Left lung (tissue), 10 donors: ENCODE data around the gene KIR3DL1. TPM values are rescaled to one million over a fixed set of nuclear protein-coding genes. Genes with fewer than 3 reads are reported as not detected.
"Not testable (repeated sequence)": the region's sequence is repeated elsewhere in the genome, so short reads cannot be mapped to it uniquely, and the experiment has no call there.

Experiments
- ATAC-seq: fragments of 200-7000 bp; cut with Tn5 transposase; one replicate; pipeline ENCODE4 v1.9.1; 2020; ENCODE audit warnings: moderate library complexity
- DNase-seq, 4 donors: peaks; one replicate each; pipeline ENCODE4 v3.0.0-alpha.2; 2013 to 2020
- H3K27ac ChIP-seq, 2 donors: fragments of 200-600 bp; sonication (generic) in 1 of 2; one replicate each; pipeline versions ENCODE4 v1.5.0 to v1.8.0; 2020 to 2021
- H3K27me3 ChIP-seq, 2 donors: fragments of 200-600 bp; sonication (generic) in 1 of 2; one replicate each; pipeline versions ENCODE4 v1.5.0 to v1.8.0; 2020 to 2021
- H3K36me3 ChIP-seq, 2 donors: fragments of 200-600 bp; sonication (generic) in 1 of 2; one replicate each; pipeline versions ENCODE4 v1.5.0 to v1.8.0; 2020 to 2021
- H3K4me1 ChIP-seq, 2 donors: fragments of 200-600 bp; one replicate each; pipeline ENCODE4 v1.8.0; 2021
- H3K4me3 ChIP-seq, 2 donors: fragments of 200-600 bp; sonication (generic) in 1 of 2; one replicate each; pipeline versions ENCODE4 v1.5.0 to v1.8.0; 2020 to 2021; ENCODE audit warnings: mild to moderate bottlenecking in 1 of 2
- H3K9me3 ChIP-seq, 2 donors: fragments of 200-600 bp; sonication (generic) in 1 of 2; one replicate each; pipeline versions ENCODE4 v1.5.0 to v1.8.0; 2020 to 2021
- CTCF ChIP-seq, 2 donors: fragments of 200-600 bp; sonication (generic) in 1 of 2; IDR thresholded peaks; one replicate each; pipeline versions ENCODE4 v1.5.0 to v1.8.0; 2021; ENCODE audit warnings: antibody characterized with exemption in 2 of 2
- intact Hi-C, 2 donors: fragments of 100-400 bp; cut with DNase I; formaldehyde crosslinking; loops; one replicate each; pipeline versions ENCODE4 v1.11.2 to v1.14.2; 2022
- polyA plus RNA-seq, 6 donors: library from polyadenylated mRNA; unstranded; fragments of 120-200 nt; gene quantifications; one replicate each; pipeline ENCODE4 v1.2.1, GENCODE V29; 2013; ENCODE audit not compliant: insufficient read length in 6 of 6
- total RNA-seq, 2 donors: library from RNA; stranded (reverse); fragmentation: NEBNext Ultra II Directional; extraction: Animal tissue kit (Norgen Biotek cat#: 25700); gene quantifications; one replicate each; pipeline ENCODE4 v1.2.1, GENCODE V29; 2021
- donor health status: DM: no; HTN: yes; CAD: no.
- donor health status: DM: no; HTN: no; CAD: no.

The KIR3DL1 gene
- total and polyA plus RNA-seq, 8 donors: 0.08 to 0.76 (median 0.15) TPM; not detected in 3

DNA sequence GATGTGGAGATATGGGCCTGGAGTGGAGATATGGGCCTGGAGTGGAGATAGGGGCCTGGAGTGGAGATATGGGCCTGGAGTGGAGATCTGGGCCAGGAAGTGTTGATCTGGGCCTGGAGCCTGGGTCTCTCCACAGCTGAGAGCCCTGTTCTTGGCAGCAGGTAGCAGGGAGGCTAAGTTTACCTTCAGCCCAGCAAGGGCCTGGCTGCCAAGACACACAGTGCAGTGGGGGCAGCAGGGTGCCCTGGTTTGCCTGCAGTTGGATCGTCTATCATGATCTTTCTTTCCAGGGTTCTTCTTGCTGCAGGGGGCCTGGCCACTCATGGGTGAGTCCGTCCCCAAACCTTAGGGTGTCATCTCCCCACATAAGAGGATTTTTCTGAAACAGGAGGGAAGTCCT is 34.7 kb downstream of the KIR3DL1 start:
- H3K4me1 ChIP-seq: peaks cover 0 to 7% of the 10 kb centered on the region in 2 donors
- no peak for TF ChIP-seq CTCF (IDR thresholded peaks at IDR 0.05)
- peaks cover 0 to 17% of the 10 kb centered on the region in 2 donors for H3K27me3 ChIP-seq
- no peak overlapping the region for H3K27ac ChIP-seq
- no peaks in the 10 kb centered on the region for H3K9me3 ChIP-seq
- no peak for ATAC-seq
- no peak for DNase-seq
- no peak overlapping the region for H3K4me3 ChIP-seq
- H3K36me3 ChIP-seq: no peaks in the 10 kb centered on the region
- intact Hi-C loops: no loop called here

- no peak for TF ChIP-seq CTCF (IDR thresholded peaks at IDR 0.05)
- intact Hi-C loops: no loop called here
- Histone ChIP-seq H3K27me3 (peaks cover 0 to 17% of the 10 kb centered on the region in 2 donors), H3K4me3 (no peak overlapping the region), H3K9me3 (no peaks in the 10 kb centered on the region), H3K4me1 (peaks cover 0 to 7% of the 10 kb centered on the region in 2 donors), H3K27ac (no peak overlapping the region), H3K36me3 (no peaks in the 10 kb centered on the region)
- no peak for ATAC-seq
- DNase-seq: no peak
Measured at GRCh38 chr19:54851353-54851752, 35.1 kb downstream of the KIR3DL1 start.

GRCh38 chr19:54855241-54855640 is 39.0 kb downstream of the KIR3DL1 start:
- H3K36me3 ChIP-seq, ATAC-seq, H3K27ac ChIP-seq, H3K4me3 ChIP-seq, DNase-seq, H3K9me3 ChIP-seq, intact Hi-C loops: not testable (repeated sequence)
- H3K27me3 ChIP-seq: peaks cover 0 to 15% of the 10 kb centered on the region in 2 donors
- peaks cover 0 to 10% of the 10 kb centered on the region in 2 donors for H3K4me1 ChIP-seq

DNA sequence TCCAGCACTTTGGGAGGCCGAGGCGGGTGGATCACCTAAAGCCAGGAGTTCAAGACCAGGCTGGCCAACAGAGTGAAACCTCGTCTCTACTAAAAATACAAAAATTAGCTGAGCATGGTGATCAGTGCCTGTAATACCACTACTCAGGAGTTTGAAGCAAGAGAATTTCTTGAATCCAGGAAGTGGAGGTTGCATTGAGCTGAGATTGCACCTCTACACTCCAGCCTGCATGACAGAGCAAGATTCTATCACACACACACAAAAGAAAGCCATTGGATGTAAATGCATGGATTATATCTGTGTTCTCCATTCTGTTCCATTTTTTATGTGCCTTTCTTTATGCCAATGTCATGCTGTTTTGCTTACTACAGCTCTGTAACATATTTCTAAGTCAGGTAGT is 42.2 kb downstream of the KIR3DL1 start:
- H3K4me1 ChIP-seq, H3K9me3 ChIP-seq, ATAC-seq, DNase-seq, intact Hi-C loops, H3K27ac ChIP-seq, H3K36me3 ChIP-seq, H3K4me3 ChIP-seq: not testable (repeated sequence)
- H3K27me3 ChIP-seq: peaks cover 0 to 24% of the 10 kb centered on the region in 2 donors

DNA sequence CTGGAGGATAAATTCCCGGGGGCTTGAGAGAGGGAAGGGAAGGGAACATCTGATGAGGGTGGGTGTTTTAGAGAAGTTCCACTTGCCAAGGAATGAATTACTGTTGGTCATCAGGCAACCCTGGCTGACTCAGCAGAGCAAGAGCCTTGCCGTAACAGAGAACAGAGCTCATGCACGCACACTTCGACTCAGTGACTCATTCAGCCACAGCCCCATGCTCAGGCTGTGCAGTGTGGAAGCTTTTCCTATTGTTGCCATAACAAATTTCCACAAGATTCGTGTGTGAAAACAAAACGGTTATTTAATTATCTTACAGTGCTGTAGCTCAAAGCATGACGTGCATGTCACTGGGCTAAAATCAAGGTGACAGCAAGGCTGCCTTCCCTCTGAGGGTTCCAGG is 43.2 kb downstream of the KIR3DL1 start:
- peak in 1 of 4 donors; percentile 37 for DNase-seq
- intact Hi-C loops, H3K4me3 ChIP-seq, H3K4me1 ChIP-seq, H3K27ac ChIP-seq, H3K9me3 ChIP-seq, H3K36me3 ChIP-seq, ATAC-seq: not testable (repeated sequence)
- H3K27me3 ChIP-seq: peaks cover 0 to 24% of the 10 kb centered on the region in 2 donors

DNA sequence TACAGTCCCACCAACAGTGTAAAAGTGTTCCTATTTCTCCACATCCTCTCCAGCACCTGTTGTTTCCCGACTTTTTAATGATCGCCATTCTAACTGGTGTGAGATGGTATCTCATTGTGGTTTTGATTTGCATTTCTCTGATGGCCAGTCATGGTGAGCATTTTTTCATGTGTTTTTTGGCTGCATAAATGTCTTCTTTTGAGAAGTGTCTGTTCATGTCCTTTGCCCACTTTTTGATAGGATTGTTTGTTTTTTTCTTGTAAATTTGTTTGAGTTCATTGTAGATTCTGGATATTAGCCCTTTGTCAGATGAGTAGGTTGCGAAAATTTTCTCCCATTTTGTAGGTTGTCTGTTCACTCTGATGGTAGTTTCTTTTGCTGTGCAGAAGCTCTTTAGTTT is 47.2 kb downstream of the KIR3DL1 start:
- not testable (repeated sequence) for H3K4me1 ChIP-seq

DNA sequence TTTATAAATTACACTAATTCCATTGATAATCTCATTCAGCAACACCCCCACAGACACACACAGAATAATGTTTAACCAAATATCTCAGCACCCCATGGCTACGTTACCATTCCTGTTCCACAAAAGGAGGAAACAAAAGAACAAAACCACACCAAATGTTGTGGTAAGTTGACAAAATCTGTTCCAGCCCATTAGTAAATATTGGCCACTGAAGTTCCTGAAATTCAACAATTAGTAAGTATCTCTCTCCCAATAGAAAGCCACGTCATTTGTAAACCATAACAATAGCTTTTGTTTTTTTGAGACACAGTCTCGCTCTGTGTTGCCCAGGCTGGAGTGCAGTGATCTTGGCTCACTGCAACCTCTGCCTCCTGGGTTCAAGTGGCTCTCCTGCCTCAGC is 55.4 kb downstream of the KIR3DL1 start:
- Histone ChIP-seq H3K27ac (peak overlapping the region in 1 of 2 donors; percentile 73), H3K4me3 (no peak overlapping the region), H3K9me3 (no peaks in the 10 kb centered on the region), H3K36me3 (no peaks in the 10 kb centered on the region), H3K27me3 (peaks cover 0 to 18% of the 10 kb centered on the region in 2 donors), H3K4me1 (peaks cover 0 to 27% of the 10 kb centered on the region in 2 donors)
- ATAC-seq: no peak
- intact Hi-C loops: no loop called here
- no peak for DNase-seq
- TF ChIP-seq CTCF (IDR thresholded peaks at IDR 0.05): no peak

More for the DNA sequence above, 47.2 kb downstream of the KIR3DL1 start:
- ATAC-seq, intact Hi-C loops, DNase-seq, H3K9me3 ChIP-seq, H3K27ac ChIP-seq, H3K36me3 ChIP-seq, H3K4me3 ChIP-seq: not testable (repeated sequence)
- peaks cover 0 to 44% of the 10 kb centered on the region in 2 donors for H3K27me3 ChIP-seq
